Epithelial cell of prostate (primary cell): ENCODE results near the gene MED23.

Experiments used
- DNase-seq: peaks from one replicate; pipeline ENCODE4 v3.0.0-alpha.2; 2011; ENCODE audit warnings: low read depth, low spot score
- H3K27ac ChIP-seq: fragments of 450-650 bp; 2 replicates; pipeline ENCODE4 v1.5.1; 2017; ENCODE audit warnings: mild to moderate bottlenecking

MED23 gene, protein sequence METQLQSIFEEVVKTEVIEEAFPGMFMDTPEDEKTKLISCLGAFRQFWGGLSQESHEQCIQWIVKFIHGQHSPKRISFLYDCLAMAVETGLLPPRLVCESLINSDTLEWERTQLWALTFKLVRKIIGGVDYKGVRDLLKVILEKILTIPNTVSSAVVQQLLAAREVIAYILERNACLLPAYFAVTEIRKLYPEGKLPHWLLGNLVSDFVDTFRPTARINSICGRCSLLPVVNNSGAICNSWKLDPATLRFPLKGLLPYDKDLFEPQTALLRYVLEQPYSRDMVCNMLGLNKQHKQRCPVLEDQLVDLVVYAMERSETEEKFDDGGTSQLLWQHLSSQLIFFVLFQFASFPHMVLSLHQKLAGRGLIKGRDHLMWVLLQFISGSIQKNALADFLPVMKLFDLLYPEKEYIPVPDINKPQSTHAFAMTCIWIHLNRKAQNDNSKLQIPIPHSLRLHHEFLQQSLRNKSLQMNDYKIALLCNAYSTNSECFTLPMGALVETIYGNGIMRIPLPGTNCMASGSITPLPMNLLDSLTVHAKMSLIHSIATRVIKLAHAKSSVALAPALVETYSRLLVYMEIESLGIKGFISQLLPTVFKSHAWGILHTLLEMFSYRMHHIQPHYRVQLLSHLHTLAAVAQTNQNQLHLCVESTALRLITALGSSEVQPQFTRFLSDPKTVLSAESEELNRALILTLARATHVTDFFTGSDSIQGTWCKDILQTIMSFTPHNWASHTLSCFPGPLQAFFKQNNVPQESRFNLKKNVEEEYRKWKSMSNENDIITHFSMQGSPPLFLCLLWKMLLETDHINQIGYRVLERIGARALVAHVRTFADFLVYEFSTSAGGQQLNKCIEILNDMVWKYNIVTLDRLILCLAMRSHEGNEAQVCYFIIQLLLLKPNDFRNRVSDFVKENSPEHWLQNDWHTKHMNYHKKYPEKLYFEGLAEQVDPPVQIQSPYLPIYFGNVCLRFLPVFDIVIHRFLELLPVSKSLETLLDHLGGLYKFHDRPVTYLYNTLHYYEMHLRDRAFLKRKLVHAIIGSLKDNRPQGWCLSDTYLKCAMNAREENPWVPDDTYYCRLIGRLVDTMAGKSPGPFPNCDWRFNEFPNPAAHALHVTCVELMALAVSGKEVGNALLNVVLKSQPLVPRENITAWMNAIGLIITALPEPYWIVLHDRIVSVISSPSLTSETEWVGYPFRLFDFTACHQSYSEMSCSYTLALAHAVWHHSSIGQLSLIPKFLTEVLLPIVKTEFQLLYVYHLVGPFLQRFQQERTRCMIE (N-terminal part only)

DNA sequence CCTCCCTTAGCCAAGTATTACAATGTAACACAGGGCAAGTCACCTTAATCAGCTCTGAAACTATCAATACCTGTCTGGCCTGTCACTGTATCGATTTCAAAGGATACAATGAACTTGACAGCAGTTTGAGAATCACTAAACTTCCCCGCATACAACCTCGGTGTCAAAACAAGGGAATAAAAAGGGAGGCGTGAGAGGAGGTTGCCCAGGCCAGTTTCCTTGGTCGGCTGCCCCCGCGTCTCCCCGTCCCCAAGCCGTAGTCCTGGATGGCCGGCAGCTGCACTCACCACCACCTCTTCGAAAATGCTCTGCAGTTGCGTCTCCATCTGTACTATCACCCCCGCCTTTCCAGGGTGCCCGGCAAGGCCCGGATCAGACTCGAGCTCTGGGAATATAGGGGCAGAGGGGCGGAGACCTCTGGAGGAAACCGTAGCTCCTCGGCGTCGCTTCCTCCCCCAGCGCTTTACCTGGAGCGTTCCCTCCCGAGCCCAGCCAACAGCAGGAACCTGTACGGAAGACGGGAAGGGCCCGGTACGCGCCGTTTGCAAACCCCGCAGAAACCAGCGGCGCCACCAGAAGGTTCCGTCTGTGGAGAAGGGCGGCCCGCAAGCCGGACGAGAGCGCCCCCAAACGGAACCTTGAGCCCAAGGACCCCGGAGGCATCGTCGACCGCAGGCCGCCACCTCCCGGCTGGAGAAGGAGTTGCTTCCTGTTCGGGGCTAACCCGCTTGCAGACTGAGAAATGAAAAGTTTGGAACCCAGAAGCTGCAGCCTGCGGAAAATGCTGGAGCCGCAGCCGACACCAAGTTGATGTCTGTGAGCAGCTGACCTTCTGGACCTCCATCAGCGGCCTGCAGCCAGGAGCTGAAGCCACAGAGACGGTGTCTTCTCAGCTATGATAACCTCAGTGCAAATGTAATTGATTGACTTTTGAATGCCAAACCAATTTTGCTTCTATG lies at the start of gene MED23:
MED23 (minus strand) TSS at position 519 of the 959 bp plus-strand sequence; CDS start at position 326, 193 bp downstream.
- peak; percentile 82 for DNase-seq
- H3K27ac ChIP-seq, result peak within 1 kb of the TSS; percentile 81

DNA sequence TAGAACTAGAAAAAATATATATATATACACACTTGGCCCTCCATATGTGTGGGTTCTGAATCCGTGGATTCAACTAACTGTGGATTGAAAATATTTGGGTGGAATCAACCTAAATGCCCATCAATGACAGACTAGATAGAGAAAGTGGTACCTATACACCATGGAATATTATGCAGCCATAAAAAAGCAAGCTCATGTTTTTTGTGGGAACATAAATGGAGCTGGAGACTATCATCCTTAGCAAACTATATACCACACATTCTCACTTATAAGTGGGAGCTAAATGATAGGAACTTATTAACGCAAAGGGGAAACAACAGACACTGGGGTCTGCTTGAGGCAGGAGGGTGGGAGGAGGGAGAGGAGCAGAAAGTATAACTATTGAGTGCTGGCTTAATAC lies 45.1 kb upstream of the MED23 start:
- no peak for DNase-seq

DNA sequence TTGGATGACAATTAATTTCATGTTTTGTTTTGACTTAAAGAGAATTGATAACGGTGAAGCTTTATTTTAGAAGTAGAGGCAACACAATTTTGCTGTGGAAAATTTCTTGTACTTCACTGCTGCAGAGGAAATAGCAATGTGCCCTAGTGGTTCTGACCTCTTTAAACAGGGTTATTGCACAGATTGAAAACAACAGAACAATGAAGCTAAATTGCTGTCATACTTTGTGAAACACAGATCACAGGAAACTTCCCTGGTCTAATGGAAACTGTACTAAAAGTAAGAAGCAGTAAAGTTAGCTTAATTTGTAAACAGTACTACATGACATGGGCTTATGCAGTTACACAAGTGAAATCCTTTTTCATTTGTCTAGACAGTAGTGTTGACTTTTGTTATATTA lies 41.8 kb upstream of the MED23 start:
- H3K27ac ChIP-seq, result no peak overlapping the region
- no peak for DNase-seq

More for the DNA sequence above, 45.1 kb upstream of the MED23 start:
- H3K27ac ChIP-seq, result no peak overlapping the region

DNA sequence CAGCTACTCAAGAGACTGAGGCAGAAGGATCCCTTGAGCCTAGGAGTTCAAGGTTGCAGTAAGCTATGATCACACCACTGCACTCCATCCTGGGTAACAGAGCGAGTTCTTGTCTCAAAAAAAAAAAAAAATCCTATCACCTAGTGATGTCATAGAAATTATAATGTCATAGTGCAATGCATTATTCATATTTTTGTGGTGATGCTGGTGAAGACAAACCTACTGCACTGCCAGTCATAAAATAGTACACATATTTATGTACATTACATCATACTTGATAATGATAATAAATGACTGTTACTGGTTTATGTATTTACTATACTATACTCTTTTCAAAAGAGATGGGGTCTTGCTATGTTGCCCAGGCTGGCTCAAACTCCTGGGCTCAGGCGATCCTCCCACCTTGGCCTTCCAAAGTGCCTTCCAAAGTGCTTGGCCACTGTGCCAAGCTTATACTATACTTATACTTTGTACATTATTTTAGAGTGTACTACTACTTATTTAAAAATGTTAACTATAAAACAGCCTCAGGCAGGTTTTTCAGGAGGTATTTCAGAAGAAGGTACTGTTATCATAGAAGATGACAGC lies 35.6 kb upstream of the MED23 start:
- H3K27ac ChIP-seq, result no peak overlapping the region
- DNase-seq, result no peak

DNA sequence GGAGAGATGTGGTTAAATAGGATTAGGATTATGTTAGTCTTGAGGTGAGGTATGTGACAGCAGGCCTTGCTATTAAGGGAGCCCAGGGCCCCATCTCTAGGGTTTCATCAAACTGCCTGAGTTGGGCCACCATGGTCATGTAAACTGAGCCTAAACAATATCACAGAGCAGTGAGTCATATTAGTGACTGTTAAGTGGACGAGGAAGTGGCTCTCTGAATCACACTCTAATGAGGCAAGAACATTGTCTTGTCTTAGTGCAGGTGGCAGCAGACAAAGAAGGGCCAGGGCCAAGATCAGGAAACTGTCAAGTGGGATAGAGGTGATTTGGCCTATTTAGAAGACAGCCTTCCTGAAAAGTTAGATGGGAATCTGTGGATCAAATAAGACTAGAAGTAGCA lies 32.2 kb upstream of the MED23 start:
- DNase-seq, result peak; percentile 46
- peak overlapping the region; percentile 3 for H3K27ac ChIP-seq

DNA sequence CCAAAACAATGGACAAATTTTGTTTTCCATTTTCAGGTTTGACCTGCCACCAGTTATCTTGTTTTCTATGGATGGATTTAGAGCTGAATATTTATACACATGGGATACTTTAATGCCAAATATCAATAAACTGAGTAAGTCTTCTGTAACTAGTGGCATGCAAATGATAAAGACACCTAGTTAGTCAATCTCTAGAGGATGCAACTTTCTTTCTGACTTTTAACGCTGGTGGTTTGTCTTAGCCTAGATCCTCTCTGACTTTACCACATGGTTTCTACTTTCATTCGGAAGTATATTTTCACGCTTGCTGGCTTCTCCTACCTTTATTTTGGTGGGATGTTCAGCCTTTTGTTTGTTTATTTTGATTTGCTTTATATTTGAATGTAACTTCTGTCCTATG lies 30.2 kb upstream of the MED23 start:
- no peak for DNase-seq

DNA sequence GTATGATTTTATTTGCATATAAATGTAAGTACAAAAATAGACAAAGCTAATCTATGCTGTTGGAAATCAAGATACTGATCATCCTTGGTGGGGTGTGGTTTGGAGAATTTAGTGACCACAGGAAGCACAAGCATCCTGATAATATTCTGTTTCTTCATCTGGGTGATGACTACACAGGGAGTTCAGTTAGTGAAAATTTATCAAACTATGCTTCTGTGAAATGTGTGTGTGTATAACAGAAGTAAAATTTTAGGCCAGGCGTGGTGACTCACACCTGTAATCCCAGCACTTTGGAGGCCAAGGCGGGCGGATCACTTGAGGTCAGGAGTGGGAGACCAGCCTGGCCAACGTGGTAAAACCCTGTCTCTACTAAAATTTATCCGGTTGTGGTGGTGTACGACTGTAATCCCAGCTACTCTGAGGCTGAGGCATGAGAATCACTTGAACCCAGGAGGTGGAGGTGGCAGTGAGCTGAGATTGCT lies 29.6 kb upstream of the MED23 start:
- DNase-seq, result no peak
- H3K27ac ChIP-seq, result no peak overlapping the region

More for the DNA sequence above, 30.2 kb upstream of the MED23 start:
- no peak overlapping the region for H3K27ac ChIP-seq

DNA sequence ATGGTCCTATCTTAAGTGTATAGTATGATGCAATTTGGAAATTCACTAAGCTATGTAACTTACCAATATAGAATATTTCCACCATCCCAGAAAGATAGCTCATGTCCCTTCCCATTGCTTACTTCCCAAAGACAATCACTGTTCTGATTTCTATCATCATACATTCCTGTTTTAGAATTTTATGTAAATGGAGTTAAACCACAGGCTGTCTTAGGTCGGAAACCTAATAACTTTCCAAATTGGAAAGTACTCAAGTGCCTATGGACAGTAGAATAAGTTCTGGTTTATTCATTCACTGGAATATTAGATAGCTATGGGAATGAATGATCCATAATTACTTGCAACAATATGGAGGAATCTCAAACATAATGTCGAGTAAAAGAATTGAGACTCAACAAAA lies 29.2 kb upstream of the MED23 start:
- DNase-seq, result no peak
- H3K27ac ChIP-seq, result no peak overlapping the region

DNA sequence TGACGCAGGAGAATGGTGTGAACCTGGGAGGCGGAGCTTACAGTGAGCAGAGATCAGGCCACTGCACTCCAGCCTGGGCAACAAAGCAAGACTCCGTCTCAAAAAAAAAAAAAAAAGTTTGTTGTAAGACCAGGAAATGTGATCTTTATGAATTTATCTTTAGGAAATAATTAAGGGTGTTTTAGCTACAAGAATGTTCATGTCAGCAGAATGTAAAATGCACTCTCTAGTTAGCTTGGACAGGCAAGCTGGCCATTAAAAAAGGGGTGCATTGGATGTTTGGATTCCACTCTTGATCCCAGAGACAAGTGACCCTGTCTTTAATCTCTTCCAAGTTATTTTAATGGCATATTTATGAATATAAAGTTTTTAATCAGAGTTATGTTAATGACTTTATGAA lies 28.6 kb upstream of the MED23 start:
- no peak overlapping the region for H3K27ac ChIP-seq
- DNase-seq, result no peak

DNA sequence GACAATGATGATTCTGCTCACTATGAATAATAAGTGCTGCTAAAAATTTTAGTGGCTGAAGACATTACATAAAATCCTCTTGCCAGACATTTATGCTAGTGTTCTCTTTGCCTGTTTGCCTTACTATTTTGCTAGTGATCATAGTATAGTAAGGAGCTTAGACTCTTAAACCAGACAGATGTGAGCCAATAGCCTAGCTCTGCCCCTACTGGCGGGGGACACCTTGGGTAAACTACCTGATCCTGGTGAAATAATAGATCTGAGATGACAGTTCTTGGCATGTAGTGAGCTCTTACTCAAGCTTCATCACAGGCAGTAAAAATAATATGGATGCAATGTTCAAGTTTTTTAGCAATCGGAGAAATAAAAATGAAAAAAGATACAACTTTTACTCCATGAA lies 27.9 kb upstream of the MED23 start:
- H3K27ac ChIP-seq, result no peak overlapping the region
- no peak for DNase-seq

DNA sequence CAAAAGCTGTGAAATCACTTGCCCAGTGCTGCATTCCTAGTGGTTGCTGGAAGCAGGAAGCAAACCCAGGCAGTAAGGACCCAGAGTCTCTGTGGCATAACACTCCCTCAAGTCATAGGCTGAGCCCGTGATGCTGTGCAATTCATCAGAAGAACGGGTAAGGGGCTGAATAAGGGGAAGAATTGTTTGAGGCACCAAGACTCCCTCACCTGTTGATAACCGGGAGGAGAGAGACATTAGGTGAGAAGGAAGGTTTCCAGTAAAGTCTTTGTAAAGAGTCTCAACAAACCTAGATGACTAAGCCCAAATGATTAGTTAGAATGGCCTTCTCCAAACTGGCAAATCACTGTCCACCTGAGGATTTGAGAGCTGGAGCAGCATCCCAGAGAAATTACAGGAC lies 27.3 kb upstream of the MED23 start:
- no peak for DNase-seq
- no peak overlapping the region for H3K27ac ChIP-seq

DNA sequence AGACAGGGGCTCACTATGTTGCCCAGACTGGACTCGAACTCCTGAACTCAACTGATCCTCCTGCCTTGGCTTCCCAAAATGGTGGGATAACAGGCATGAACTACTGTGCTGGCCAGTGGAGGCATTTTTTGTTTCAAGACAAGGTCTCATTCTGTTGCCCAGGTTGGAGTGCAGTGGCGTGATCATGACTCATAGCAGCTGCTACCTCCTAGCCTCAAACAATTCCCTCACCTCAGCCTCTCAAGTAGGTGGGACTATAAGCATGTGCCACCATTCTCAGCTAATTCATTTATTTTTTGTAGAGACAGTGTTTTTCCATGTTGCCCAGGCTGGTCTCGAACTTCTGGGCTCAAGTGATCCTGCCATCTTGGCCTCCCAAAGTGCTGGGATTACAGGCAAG lies 26.3 kb upstream of the MED23 start:
- DNase-seq, result no peak
- H3K27ac ChIP-seq, result no peak overlapping the region

DNA sequence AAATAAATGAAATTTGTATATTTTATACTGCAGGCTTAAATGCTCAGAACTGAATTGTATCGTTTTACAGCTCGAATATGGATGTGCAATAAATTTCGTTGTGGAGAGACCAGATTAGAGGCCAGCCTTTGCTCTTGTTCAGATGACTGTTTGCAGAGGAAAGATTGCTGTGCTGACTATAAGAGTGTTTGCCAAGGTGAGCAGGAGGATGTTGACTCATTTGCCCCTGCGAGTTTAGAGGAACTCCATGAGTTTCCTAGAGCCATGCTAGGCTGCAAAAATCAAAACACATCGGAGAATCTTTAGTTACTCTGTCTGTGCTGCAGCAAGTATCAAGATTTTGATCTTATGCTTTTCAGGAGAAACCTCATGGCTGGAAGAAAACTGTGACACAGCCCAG lies 24.4 kb upstream of the MED23 start:
- DNase-seq, result no peak
- no peak overlapping the region for H3K27ac ChIP-seq

DNA sequence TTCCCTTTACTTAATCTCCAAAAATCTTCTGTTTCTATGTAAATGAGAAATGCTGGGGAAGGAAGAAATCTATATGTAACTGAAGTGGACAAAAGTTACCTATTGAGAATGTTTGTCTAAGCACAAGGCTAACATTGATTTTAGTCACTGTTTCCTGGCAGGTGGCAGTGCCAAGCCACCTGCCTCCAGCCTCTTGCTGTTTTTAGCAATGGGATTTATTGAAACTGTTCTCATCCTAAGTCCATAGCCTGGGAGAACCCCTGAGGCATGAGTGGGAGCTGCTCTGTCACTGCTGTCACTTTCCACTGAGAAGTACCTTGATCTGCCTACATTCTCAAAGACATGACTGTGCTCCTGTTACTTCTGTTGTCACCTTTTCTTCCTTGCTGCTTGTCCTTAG lies 23.7 kb upstream of the MED23 start:
- DNase-seq, result no peak
- H3K27ac ChIP-seq, result no peak overlapping the region

DNA sequence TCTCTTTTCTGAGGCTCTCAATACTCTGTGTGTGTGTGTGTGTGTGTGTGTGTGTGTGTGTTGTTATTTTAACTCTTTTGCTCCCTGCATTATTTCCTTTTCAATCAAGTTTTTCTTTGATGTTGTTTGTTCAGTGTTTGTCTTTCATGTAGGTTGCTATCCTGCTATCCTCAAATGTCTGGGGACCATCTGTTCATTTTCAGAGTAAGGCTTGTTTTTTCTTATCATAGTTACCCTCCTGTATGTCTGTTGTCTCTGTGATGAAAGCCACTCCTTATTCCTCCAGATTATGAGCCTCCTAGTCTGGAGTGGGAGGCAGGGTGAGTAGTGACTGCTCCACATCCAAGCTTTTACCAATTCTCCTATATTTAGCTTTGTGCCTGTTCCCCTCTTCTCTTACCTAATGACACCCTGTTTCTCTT lies 18.2 kb upstream of the MED23 start:
- no peak overlapping the region for H3K27ac ChIP-seq

DNA sequence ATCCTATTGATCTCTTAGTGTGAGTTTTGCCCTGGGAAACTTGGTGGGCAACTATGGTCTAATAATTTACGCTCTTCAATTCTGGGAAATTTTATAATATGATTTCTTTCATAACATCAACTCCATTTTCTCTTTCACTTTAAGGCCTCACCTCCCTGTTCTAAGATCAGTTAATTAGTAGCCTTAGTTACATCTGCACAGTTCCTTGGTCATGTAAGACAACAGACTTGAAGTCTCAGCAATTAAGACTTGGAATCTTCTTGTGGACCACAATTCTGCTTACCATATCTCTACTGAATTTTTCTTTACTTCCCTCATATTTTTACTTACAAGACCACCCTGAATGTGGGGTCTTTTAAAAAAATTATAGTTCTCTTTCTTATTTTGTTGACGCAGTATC lies 17.8 kb upstream of the MED23 start:
- DNase-seq, result no peak
- H3K27ac ChIP-seq, result no peak overlapping the region

More for the DNA sequence above, 18.2 kb upstream of the MED23 start:
- DNase-seq, result no peak

DNA sequence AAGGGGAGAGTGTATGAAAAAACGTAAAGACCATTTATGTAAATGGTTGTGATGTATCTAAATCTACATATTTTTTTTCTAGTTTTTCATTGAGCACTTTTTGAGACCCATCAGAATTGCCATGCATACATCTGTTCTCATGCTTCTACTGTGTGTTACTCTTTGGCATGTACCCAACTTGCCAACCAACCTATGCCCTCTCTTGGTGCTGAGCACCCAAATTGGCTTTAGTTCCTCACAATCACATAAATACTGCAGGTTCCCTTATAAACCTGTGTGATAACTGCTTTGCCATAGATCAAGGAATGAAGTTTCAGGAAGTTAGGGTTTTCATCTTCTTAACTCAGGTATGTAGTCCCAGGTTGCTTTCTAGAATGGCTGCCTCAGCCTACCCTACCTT lies 16.9 kb upstream of the MED23 start:
- DNase-seq, result no peak
- H3K27ac ChIP-seq, result no peak overlapping the region

DNA sequence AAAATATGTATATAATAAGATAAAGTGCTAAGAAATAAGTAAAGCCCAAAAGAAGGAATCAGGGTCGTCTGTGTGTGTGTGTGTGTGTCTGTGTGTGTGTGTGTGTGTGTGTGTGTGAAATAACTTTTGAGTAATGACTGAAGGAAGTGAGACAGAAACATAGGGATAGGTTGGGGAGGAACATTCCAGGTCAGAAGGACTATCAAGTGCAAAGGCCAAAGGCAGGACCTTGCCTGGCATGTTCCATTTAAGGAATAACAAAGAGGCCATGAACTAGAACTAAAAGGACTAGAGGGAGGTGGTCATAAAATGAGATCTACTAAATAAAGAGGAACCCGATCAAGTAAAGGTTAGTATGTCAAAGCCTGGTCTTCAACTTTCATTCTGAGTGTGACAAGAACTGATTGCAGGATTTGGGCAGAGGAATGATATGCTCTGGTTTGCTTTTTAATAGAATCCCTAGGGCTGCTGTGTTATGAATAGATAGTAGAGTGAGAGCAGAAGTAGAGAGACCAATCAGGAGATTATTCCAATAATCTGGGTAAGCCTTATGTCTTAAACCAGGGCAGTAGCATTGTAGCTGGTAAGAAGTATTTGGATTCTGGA lies 15.9 kb upstream of the MED23 start:
- H3K27ac ChIP-seq, result no peak overlapping the region
- no peak for DNase-seq
